HG03565 (cell line): ENCODE results near the gene LGALS9.
"Not testable (repeated sequence)": the region's sequence is repeated elsewhere in the genome, so short reads cannot be mapped to it uniquely, and the experiment has no call there.

Experiments
- ATAC-seq: cut with Tn5 transposase; IDR thresholded peaks from one replicate; pipeline ENCODE4 v1.9.1; 2021; ENCODE audit warnings: mild to moderate bottlenecking, moderate library complexity; ENCODE audit not compliant: unreplicated experiment

Gene LGALS9

GRCh38 chr17:27625856-27626255 is 5.1 kb upstream of the LGALS9 start:
- ATAC-seq, result no peak

GRCh38 chr17:27627514-27627913 is 3.5 kb upstream of the LGALS9 start:
- no peak for ATAC-seq

DNA sequence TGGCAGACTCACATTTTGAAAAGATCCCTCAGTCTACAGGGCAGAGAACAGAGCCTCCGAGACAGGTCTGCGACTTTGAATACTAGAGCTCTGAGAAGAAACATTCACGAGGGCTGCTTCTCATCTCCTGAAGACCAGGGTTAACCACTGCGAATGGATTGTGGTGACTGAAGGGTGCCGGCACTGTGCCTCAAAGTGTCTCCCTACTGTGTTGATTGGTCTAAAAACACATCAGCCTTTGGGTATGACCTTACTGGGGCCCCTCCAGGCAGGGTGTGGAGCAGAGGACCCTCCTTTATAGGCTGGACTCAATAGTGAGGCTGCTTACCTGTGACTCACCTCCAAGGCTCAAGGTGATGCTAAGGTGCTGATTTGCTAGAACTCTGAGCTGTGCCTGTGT is 2.6 kb upstream of the LGALS9 start:
- ATAC-seq, result no peak

- ATAC-seq, result not testable (repeated sequence)
Measured at GRCh38 chr17:27629260-27629659, 1.7 kb upstream of the LGALS9 start.

DNA sequence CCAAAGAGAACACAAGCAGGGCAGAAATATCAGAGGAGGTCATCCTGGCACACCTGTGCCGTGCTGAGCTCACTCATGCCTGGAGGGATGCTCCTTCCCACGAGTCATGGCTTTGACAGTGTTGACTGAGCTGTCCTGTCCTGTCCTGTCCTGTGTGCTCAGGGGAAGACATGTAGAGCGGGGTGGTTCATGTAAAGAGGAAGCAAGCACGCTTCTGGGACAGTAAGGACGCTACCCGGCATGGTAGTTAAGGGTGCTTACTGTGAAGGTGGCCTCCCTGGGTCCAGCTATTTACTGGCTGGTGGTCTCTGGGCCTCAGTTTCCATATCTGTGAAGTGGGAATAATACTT is 398 bp downstream of the LGALS9 start:
- no peak for ATAC-seq

DNA sequence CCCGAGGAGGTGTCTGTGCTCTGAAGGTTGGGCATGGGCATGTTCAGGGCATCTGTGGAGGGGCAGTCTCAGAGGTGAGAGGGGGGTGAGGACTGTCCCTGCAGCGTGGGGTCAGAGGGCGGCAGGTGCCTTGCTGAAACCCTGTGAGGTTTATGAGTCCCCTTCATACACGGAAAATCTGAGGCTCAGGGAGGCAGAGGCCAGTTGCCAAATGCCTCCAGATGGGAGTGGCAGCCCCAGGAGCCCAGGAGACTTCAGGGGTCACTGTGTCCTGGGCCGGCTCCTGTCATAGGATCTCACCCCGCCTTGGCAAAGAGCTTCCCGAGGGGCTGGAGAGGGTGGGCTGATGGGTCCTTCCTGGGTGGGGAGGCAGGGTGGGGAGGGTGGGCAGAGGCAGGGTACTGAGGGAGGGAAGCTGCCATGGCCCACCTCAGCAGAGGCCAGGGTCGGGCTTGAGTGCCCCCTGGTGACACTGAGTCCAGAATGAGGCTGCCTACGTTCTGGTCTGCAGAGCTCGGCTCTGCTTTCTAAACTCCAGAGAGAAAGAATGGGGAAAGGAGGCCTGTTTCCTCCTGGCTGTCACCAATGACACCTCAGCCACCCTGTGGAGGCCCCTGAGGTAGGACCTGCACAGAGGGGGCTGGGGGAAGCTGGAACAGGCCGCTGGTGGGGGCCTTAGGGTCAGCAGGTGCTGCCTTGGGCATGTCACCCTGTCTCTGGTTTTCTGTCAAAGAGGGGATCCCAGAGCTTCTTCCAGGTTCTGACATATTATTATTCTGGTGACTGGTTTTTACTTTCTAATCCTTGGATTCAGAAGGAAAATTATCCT is 1.1 kb downstream of the LGALS9 start:
- ATAC-seq, result no peak

GRCh38 chr17:27632766-27633165 is 1.8 kb downstream of the LGALS9 start:
- ATAC-seq, result not testable (repeated sequence)

- ATAC-seq, result no peak
Measured at GRCh38 chr17:27633312-27634025, 2.5 kb downstream of the LGALS9 start.

GRCh38 chr17:27634026-27634335 is 3.0 kb downstream of the LGALS9 start:
- ATAC-seq, result no peak

- no peak for ATAC-seq
Measured at GRCh38 chr17:27634776-27635175, 3.8 kb downstream of the LGALS9 start.

DNA sequence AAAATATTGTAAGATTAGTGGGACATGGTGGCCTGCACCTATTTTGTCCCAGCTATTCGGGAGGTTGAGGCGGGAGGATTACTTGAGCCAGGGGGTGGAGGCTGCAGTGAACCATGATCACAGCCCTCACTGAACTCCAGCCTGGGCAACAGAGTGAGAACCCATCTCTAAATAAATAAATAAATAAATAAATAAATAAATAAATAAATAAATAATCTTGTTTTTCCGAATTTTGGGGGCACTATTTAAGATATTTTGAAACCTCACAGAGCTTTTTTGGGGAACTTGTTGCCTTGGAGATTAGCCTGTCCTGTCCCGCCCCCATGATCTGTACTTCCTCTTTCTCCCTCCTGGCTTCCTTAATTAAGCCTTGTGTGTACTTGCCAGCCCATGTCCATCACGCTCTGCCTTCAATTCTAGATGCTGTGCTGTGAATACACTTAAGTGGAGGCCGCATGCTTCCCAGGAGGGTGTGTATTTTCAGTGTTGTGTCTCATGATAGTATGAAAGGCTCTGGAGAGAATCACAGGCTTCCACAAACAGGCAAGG is 4.4 kb downstream of the LGALS9 start:
- ATAC-seq, result peak; percentile 50

GRCh38 chr17:27636005-27636520 is 5.1 kb downstream of the LGALS9 start:
- not testable (repeated sequence) for ATAC-seq

- ATAC-seq, result not testable (repeated sequence)
Measured at GRCh38 chr17:27637818-27638217, 6.8 kb downstream of the LGALS9 start.

DNA sequence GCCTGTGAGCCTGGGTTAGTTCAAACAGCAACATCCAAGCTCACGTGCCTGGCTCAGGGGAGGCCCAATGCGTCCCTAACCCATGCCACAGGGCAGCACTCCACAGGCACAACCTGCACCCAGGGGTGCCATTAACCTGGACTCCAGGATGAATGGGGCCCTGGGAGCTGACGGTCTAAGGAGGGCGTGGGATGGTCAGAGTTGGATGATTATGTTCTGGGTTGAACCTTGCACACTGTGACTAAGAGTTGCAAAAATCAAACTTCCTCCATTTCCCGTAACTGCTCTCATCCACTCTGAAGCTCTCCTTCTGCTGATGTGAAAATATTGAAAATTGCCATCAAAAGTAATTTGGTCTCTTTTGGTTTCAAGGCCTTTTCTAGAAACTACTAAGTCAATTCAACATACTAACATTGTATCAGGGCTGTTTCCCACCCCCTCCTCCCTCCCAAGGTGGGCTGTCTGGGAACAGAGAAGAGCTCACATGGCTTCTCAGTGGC is 7.5 kb downstream of the LGALS9 start:
- ATAC-seq, result not testable (repeated sequence)

- no peak for ATAC-seq
Measured at GRCh38 chr17:27640790-27641189, 9.8 kb downstream of the LGALS9 start.

DNA sequence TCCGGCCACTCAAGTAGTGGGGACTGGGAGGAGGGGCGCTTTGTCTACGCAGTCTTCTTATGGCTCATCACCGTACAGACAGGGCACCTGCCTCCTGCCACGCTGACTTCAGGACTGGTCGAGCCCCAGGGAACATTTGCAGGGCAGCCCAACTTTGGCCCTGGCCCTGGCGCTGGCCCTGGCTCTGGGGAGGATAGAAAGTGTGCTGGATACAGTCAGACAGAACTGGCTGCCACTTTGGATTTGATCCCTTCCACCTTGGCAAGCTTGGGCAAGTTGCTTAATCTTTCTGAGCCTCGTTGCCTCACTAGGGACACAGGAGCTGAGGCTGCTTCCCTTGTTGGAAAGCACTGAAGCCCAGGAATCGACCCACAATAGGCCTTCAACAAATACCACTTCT is 13.6 kb downstream of the LGALS9 start:
- no peak for ATAC-seq

- not testable (repeated sequence) for ATAC-seq
Measured at GRCh38 chr17:27645621-27646020, 14.6 kb downstream of the LGALS9 start.

DNA sequence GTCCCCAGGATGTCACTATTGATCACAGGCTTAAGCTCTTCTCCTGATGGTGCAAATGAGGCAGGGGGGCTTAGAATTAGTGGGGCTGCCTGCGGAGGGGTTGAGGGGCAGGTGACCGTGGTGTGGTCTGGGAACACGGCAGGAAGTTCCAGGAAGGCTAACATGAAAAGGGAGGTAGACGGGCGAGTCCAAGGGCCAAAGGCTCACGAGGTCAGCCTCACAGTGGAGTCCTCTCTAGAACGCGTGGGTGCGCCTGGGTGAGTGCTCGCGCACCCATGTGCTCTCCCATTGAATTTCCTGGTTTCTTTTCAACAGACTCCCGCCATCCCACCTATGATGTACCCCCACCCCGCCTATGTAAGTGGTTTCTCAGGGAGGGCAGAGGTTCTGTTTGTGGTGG is 15.2 kb downstream of the LGALS9 start:
- ATAC-seq, result no peak

- ATAC-seq, result no peak
Measured at GRCh38 chr17:27647765-27648164, 16.8 kb downstream of the LGALS9 start.

- not testable (repeated sequence) for ATAC-seq
Measured at GRCh38 chr17:27649111-27649571, 18.2 kb downstream of the LGALS9 start.

- ATAC-seq, result no peak
Measured at GRCh38 chr17:27649929-27650328, 18.9 kb downstream of the LGALS9 start.

- no peak for ATAC-seq
Measured at GRCh38 chr17:27650836-27651235, 19.8 kb downstream of the LGALS9 start.
